ENCODE data around the gene SMIM1. TPM values are rescaled to one million over a fixed set of nuclear protein-coding genes. Genes with fewer than 3 reads are reported as not detected.

SMIM1 gene
- total and polyA plus RNA-seq, 2 of the 4 experiments (the other 2 are of a cell fraction), result 0.90 to 3.4 TPM

GRCh38 chr1:3814771-3815561 is 42.4 kb downstream of the SMIM1 start:
- in situ Hi-C loops (cut with MboI; ENCODE audit: low sequenced_read_pairs), result no loop called here
- Histone ChIP-seq H3K4ac (ENCODE audit: low read depth, low read length) (no peak overlapping the region), H3K36me3 (ENCODE audit: control insufficient read depth, insufficient read depth, low read length) (peaks cover 16% of the 10 kb centered on the region; the same call in 1 of the 2 replicates), H3K18ac (ENCODE audit: low read depth, low read length) (no peak overlapping the region), H2AFZ (replicated peaks; ENCODE audit: low read length, poor library complexity) (no peak overlapping the region), H2AK9ac (replicated peaks; ENCODE audit: low read depth, low read length, poor library complexity) (no peak overlapping the region), H3K56ac (ENCODE audit: extremely low read depth, insufficient read depth, low read length) (no peak overlapping the region), H2BK20ac (ENCODE audit: low read depth, low read length) (no peak overlapping the region), H4K8ac (ENCODE audit: low read depth in 2 of 2, low read length in 2 of 2) (no peak overlapping the region), H3K23ac (ENCODE audit: low read depth, low read length) (no peak overlapping the region), H3K79me1 (ENCODE audit: low read depth in 1 of 2, low read length in 2 of 2) (no peaks in the 10 kb centered on the region), H3K9ac (ENCODE audit: low read depth, low read length) (no peak overlapping the region), H3K27ac (ENCODE audit: insufficient read depth, low read length) (no peak overlapping the region), H3K4me3 (ENCODE audit: insufficient read depth, low read depth, low read length) (no peak overlapping the region), H3K4me1 (ENCODE audit: control insufficient read depth, insufficient read depth, low read length) (no peaks in the 10 kb centered on the region), H4K91ac (ENCODE audit: insufficient read depth, low read depth, low read length) (no peak overlapping the region), H3K9me3 (ENCODE audit: control insufficient read depth, insufficient read depth, low read length) (no peaks in the 10 kb centered on the region), H2BK120ac (ENCODE audit: low read depth, low read length) (no peak overlapping the region), H3K27me3 (ENCODE audit: control insufficient read depth, insufficient read depth, low read length) (no peaks in the 10 kb centered on the region), H4K5ac (ENCODE audit: low read depth, low read length) (no peak overlapping the region), H4K20me1 (ENCODE audit: insufficient read depth, low read length) (no peaks in the 10 kb centered on the region), H3K9me1 (ENCODE audit: insufficient read depth, low read length) (no peaks in the 10 kb centered on the region), H2BK5ac (ENCODE audit: low read depth, low read length, poor library complexity, severe bottlenecking) (no peak overlapping the region), H2AK5ac (ENCODE audit: low read depth, low read length) (no peak overlapping the region), H3K4me2 (ENCODE audit: low read depth, low read length) (no peak overlapping the region), H2BK15ac (ENCODE audit: low read depth, low read length) (no peak overlapping the region), H3K14ac (replicated peaks; ENCODE audit: low read depth, low read length) (no peak overlapping the region)
- WGBS, 2 experiments (ENCODE audit: extremely low coverage in 2 of 2, insufficient read length in 1 of 2), result 83% methylated on average over 14 of the region's 42 CpGs; no CpG with 5 or more reads in 1 of the 2 experiments
- no TSS peak for BruUV-seq (replicated peaks)
- no peak for ATAC-seq (ENCODE audit: low read depth)
- intact Hi-C loops (cut with micrococcal nuclease), result no loop called here
- dilution Hi-C loops (cut with HindIII; ENCODE audit: low sequenced_read_pairs, unreplicated experiment), result no loop called here
- CTCF ChIA-PET, result interaction anchor here (1.1 kb wide), 1 partner anchor 13 kb away, joined by 4 read pairs; no protein-coding TSS in a partner anchor
- POLR2A ChIA-PET (ENCODE audit: unreplicated experiment), result no interaction called here
- DNase-seq, result no peak
- TF ChIP-seq BHLHE40 (IDR thresholded peaks at IDR 0.05; ENCODE audit: low read depth, low read length), result no peak
- TF ChIP-seq CHD1 (IDR thresholded peaks at IDR 0.05; ENCODE audit: low read depth, low read length), result no peak
- TF ChIP-seq RAD21 (IDR thresholded peaks at IDR 0.05; ENCODE audit: low read length), result no peak
- no peak for TF ChIP-seq CEBPB (IDR thresholded peaks at IDR 0.05; ENCODE audit: low read depth, low read length)
- TF ChIP-seq NFE2L2 (IDR thresholded peaks at IDR 0.05; ENCODE audit: low read depth, low read length), result no peak
- TF ChIP-seq CTCF (conservative IDR thresholded peaks at IDR 0.05; ENCODE audit: low read depth, low read length), result no peak
- TF ChIP-seq MAFK (IDR thresholded peaks at IDR 0.05; ENCODE audit: low read depth, low read length), result no peak
- no peak for TF ChIP-seq RFX5 (IDR thresholded peaks at IDR 0.05; ENCODE audit: low read depth, low read length)
- no peak for TF ChIP-seq FOS (IDR thresholded peaks at IDR 0.05; ENCODE audit: low read depth, low read length)
- no peak for TF ChIP-seq MXI1 (IDR thresholded peaks at IDR 0.05; ENCODE audit: borderline replicate concordance, low read depth, low read length)
- no peak for TF ChIP-seq USF2 (IDR thresholded peaks at IDR 0.05; ENCODE audit: low read depth, low read length)
- TF ChIP-seq POLR2A (IDR thresholded peaks at IDR 0.05; ENCODE audit: low read depth, low read length), result no peak
- TF ChIP-seq RCOR1 (IDR thresholded peaks at IDR 0.05; ENCODE audit: insufficient replicate concordance, low read length), result no peak
- TF ChIP-seq SMC3 (IDR thresholded peaks at IDR 0.05; ENCODE audit: low read depth, low read length), result no peak
- TF ChIP-seq ELK1 (IDR thresholded peaks at IDR 0.05; ENCODE audit: borderline replicate concordance, low read depth, low read length), result no peak
